ENCODE results near the gene CDCA8.
"Not testable (repeated sequence)": the region's sequence is repeated elsewhere in the genome, so short reads cannot be mapped to it uniquely, and the experiment has no call there.

The CDCA8 gene

DNA sequence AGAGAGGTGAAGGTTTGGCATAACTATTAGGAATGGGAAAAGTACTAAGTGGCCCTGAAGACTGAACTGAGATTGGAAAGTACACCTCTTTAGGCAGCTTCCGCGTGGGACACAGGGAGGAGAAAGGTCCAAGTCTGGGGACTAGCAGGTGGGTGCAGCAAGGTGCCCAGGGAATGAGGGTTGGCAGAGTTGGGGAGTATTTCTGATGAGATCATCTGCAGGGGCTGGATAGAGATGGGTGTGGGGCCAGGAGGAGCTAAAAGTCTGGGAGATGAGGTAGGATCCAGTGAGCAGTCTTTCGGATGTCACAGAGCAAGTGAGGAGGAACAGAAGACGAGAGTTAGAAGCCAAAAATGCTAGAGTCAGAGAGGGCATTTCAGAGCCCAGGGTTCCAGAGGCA lies 36.1 kb downstream of the CDCA8 start:
- DNase-seq: peak in 1 of 10 donors; percentile 14
- intact Hi-C loops (cut with DNase I): no loop called here

DNA sequence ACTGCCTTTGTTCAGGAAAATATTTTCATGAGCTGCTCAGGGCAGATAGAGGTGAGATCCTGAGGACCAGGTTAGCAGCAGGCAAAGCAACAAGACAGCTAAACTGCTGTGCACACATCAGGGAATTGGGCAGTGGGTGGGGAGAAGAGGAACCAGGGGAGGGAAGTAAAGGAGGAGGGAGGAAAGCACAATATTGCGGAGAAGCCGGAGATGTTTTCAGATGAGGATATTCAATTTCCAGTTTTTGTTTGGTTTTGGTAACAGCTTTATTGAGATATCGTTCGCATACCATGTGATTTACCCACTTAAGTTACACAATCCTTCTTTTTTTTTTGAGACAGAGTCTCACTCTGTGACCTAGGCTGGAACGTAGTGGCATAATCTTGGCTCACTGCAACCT lies 38.1 kb downstream of the CDCA8 start:
- intact Hi-C loops (cut with DNase I): no loop called here
- no peak for DNase-seq

- peak in 4 of 10 donors; percentile 57 to 90 (median 79) for DNase-seq
These were observed 39.1 kb downstream of the CDCA8 start for GRCh38 chr1:37731312-37732019.

DNA sequence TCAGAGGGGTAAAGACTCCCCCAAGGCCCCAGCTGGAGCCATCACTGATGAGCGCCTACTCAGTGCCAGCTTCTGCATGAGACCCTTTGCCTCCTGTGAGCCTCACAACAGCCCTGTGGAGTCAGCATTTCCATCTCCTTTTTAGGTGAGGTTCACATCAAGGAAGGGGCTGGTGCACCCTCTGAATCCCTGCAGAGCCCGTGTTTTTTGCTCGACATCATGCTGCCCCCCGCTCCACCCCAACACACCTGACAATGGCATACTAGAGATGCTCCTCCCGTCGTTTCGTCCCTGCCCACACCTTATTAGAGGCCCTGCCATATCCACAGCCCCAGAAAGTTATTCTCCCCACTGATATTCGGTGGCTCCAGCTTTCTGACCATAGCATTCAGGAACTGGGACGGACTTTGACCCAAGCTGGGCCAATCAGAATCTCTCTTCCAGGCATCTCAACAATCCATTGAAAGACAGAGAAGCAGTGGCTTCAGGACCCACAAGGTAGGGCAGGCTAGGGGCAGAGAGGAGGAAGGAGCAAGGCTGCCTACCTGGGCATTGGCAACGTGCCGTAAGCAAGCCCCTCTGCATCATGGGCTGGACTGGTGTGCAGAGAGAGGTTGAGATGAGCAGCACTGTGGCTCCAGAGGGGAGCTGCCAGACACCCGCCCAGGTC lies 39.9 kb downstream of the CDCA8 start:
- intact Hi-C loops (cut with DNase I): no loop called here

More at GRCh38 chr1:37731312-37732019, 39.1 kb downstream of the CDCA8 start:
- intact Hi-C loops (cut with DNase I): no loop called here

GRCh38 chr1:37734629-37735591 lies 42.6 kb downstream of the CDCA8 start:
- DNase-seq: peak in 1 of 10 donors; percentile 33
- intact Hi-C loops (cut with DNase I): no loop called here

More for the DNA sequence above, 39.9 kb downstream of the CDCA8 start:
- DNase-seq: peak in 1 of 10 donors; percentile 59

DNA sequence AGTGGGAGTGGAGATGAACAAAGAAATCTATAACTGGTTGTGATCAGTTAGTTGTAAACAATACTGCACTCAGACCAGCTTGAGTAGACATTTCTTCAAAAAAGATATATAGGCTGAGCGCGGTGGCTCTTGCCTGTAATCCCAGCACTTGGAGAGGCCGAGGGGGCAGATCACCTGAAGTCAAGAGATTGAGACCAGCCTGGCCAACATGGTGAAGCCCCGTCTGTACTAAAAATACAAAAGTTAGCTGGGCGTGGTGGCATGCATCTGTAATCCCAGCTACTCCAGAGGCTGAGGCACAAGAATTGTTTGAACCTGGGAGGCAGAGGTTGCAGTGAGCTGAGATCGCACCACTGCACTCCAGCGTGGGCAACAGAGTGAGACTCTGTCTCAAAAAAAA lies 45.7 kb downstream of the CDCA8 start:
- DNase-seq; intact Hi-C loops (cut with DNase I): not testable (repeated sequence)

DNA sequence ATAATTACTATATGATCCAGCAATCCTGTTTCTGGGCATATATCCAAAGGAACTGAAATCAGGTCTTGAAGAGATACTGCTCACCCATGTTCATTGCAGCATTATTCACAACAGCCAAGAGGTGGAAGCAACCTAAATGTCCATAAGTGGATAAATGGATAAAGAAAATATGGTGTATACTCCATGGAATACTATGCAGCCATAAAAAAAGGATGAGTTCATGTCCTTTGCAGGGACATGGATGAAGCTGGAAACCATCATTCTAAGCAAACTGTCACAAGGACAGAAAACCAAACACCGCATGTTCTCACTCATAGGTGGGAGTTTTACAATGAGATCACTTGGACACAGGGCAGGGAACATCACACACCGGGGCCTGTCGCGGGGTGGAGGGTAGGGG lies 46.3 kb downstream of the CDCA8 start:
- intact Hi-C loops (cut with DNase I); DNase-seq: not testable (repeated sequence)

- no peak for DNase-seq
- intact Hi-C loops (cut with DNase I): no loop called here
These were observed 46.9 kb downstream of the CDCA8 start for GRCh38 chr1:37739222-37739621.

- DNase-seq: peak in 7 of 10 donors; percentile 53 to 92 (median 74)
- intact Hi-C loops (cut with DNase I): no loop called here
These were observed 48.8 kb downstream of the CDCA8 start for GRCh38 chr1:37741130-37741529.

DNA sequence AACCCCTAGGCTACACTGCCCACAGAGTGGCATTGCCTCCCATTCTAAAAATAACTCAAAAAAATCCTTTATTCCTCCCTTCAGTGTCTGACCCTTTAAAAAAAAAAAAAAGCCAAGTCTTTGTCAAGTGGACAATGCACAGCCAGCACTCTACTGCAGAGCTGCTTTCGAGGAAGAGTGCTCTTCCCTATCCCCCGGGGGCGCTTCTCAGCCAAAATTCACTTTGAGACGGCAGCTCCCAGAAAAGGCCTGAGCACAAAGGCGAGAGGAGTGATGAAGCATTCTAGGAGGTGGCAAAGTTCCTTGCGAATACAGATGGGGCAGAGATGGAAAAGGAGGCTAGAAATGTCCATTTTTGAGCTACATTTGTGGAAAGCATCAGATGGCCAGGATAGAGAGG lies 49.3 kb downstream of the CDCA8 start:
- intact Hi-C loops (cut with DNase I): no loop called here
- no peak for DNase-seq

DNA sequence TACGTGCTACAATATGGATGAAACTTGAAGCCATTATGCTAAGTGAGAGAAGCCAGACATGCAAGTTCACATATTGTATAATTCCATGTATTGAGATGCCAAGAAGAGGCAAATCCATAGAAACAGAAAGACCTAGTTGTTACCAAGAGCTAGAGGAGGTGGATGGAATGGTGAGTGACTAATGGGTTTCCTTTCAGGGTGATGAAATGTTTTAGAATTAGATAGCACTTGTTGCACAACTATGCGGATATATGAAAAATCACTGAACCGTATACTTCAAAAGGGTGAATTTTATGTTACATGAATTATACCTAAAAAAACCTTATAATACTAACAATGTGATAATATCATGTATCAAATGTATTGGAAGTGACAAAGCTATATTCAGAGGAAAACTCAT lies 54.5 kb downstream of the CDCA8 start:
- DNase-seq: no peak
- intact Hi-C loops (cut with DNase I): no loop called here

- intact Hi-C loops (cut with DNase I): no loop called here
These were observed 56.2 kb downstream of the CDCA8 start for GRCh38 chr1:37748565-37748964.

GRCh38 chr1:37752213-37752582 lies 59.9 kb downstream of the CDCA8 start:
- no peak for DNase-seq

More at GRCh38 chr1:37748565-37748964, 56.2 kb downstream of the CDCA8 start:
- no peak for DNase-seq

GRCh38 chr1:37752583-37753471 lies 60.5 kb downstream of the CDCA8 start:
- peak in 7 of 10 donors; percentile 38 to 91 (median 44) for DNase-seq
- intact Hi-C loops (cut with DNase I): no loop called here

More at GRCh38 chr1:37752213-37752582, 59.9 kb downstream of the CDCA8 start:
- intact Hi-C loops (cut with DNase I): no loop called here

DNA sequence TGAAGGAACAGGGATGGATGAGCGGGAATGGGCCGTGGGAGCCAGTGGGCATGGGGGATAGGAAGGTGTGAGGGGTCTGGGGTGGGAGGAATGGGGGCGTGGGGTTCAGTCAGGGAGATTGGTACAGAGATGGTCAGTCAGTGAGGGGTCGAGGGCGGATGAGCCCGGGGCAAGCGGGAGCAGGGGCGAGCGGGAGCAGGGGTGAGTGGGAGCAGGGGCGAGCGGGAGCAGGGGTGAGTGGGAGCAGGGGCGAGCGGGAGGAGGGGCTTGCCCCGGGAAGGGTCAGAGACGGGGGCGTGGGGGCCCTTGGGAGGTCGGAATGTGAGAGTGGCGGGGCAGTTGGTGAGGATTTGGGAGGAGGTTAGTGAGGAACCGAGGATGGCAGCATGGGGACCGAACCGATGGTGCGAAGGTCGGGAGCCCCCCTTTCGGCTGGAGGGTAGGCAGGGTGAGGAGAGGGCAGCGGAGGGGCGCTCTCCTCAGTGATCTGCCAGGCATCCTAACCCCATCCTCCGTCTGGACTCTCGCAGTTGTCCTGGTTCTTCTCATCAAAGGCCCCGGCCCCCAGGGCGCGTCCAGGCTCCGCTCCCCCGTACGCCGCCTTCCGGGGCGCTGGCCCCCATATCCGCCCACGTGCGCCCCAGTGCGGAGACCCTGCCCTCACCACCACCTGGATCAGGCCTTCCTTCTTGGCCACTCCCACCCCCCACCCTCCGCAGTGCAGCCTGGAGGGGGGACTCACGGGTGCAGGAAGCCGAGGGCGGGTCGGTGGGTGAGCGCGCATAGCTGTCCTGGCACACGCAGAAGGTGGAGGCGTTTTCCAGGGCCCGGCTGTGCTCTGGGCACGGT lies 61.4 kb downstream of the CDCA8 start:
- intact Hi-C loops (cut with DNase I): no loop called here
- DNase-seq: no peak

DNA sequence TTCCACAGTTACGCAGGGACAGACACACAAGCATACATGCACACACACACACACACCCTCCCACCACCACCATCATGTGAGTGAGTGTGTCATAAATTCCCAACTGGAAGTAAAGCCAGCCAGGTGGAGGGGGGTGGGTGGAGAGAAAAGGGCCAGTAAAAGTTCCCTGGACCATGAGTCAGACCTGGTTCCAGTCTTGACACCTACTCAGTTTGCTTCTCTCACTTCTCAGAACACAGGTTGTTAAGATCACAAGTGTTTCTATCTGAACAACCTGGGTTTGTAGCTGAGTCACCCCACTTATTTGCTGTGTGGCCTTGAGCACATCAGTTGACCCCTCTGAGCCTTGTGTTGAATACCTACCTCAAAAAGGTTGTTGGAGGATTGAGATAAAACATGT lies 63.0 kb downstream of the CDCA8 start:
- intact Hi-C loops (cut with DNase I): no loop called here
- DNase-seq: peak in 2 of 10 donors; percentile 39 to 76

GRCh38 chr1:37755951-37756560 lies 63.7 kb downstream of the CDCA8 start:
- DNase-seq: peak in 1 of 10 donors; percentile 49

More at GRCh38 chr1:37755951-37756560, 63.7 kb downstream of the CDCA8 start:
- intact Hi-C loops (cut with DNase I): no loop called here
